ENCODE measurements around the gene PCCA. TPM values are rescaled to one million over a fixed set of nuclear protein-coding genes. Genes with fewer than 3 reads are reported as not detected.

The PCCA gene
- 1 to 10 TPM; 7.9 to 8.2 TPM for total RNA-seq

GRCh38 chr13:100088644-100089464, at the start of gene PCCA:
Gene PCCA (plus strand): TSS chr13:100089093. CDS start chr13:100089121, 28 bp downstream.
- Mint-ChIP-seq H3K36me3 (no peaks in the 10 kb centered on the region), H3K9me3 (no peaks in the 10 kb centered on the region), H3K4me3 (peak within 1 kb of the TSS; percentile 95), H3K27me3 (no peaks in the 10 kb centered on the region), H3K27ac (peak within 1 kb of the TSS; percentile 36), H3K4me1 (ENCODE audit: low read depth) (peaks cover 20% of the 10 kb centered on the region)
- intact Hi-C loops (cut with micrococcal nuclease) = loop anchor here (1.0 to 5.0 kb wide), 5 partner anchors 43 to 432 kb away; no protein-coding TSS in a partner anchor
- CTCF ChIA-PET = interaction anchor here (1.1 to 1.3 kb wide), 4 partner anchors 18 to 484 kb away, joined by 3 to 7 read pairs (median 3); no protein-coding TSS in a partner anchor
- DNase-seq = peak; percentile 90
- POLR2A ChIA-PET = no interaction called here

- H3K4me3 Mint-ChIP-seq = no peak overlapping the region
Observed at GRCh38 chr13:100039740-100040139, 49.2 kb upstream of the PCCA start.

GRCh38 chr13:100040196-100040595, 48.7 kb upstream of the PCCA start:
- no peaks in the 10 kb centered on the region for H3K9me3 Mint-ChIP-seq
- no peak for DNase-seq
- intact Hi-C loops (cut with micrococcal nuclease) = no loop called here
- no peaks in the 10 kb centered on the region for H3K4me1 Mint-ChIP-seq (ENCODE audit: low read depth)
- no peak overlapping the region for H3K4me3 Mint-ChIP-seq
- ChIA-PET CTCF (no interaction called here), POLR2A (no interaction called here)
- peaks cover 4% of the 10 kb centered on the region for H3K27me3 Mint-ChIP-seq
- H3K36me3 Mint-ChIP-seq = no peaks in the 10 kb centered on the region
- H3K27ac Mint-ChIP-seq = no peak overlapping the region

More at GRCh38 chr13:100039740-100040139, 49.2 kb upstream of the PCCA start:
- CTCF ChIA-PET = no interaction called here
- Mint-ChIP-seq H3K27me3 (peaks cover 4% of the 10 kb centered on the region), H3K27ac (no peak overlapping the region), H3K9me3 (no peaks in the 10 kb centered on the region), H3K36me3 (no peaks in the 10 kb centered on the region), H3K4me1 (ENCODE audit: low read depth) (no peaks in the 10 kb centered on the region)
- intact Hi-C loops (cut with micrococcal nuclease) = no loop called here
- DNase-seq = no peak
- POLR2A ChIA-PET = no interaction called here

- intact Hi-C loops (cut with micrococcal nuclease) = no loop called here
- no peaks in the 10 kb centered on the region for H3K4me1 Mint-ChIP-seq (ENCODE audit: low read depth)
- H3K9me3 Mint-ChIP-seq = no peaks in the 10 kb centered on the region
- ChIA-PET CTCF (no interaction called here), POLR2A (no interaction called here)
- no peaks in the 10 kb centered on the region for H3K36me3 Mint-ChIP-seq
- no peak overlapping the region for H3K27ac Mint-ChIP-seq
- no peak for DNase-seq
- no peak overlapping the region for H3K4me3 Mint-ChIP-seq
- no peaks in the 10 kb centered on the region for H3K27me3 Mint-ChIP-seq
Observed at GRCh38 chr13:100044936-100045335, 44.0 kb upstream of the PCCA start.

GRCh38 chr13:100045355-100045754, 43.5 kb upstream of the PCCA start:
- Mint-ChIP-seq H3K4me1 (ENCODE audit: low read depth) (no peaks in the 10 kb centered on the region), H3K36me3 (no peaks in the 10 kb centered on the region), H3K4me3 (no peak overlapping the region), H3K9me3 (no peaks in the 10 kb centered on the region), H3K27me3 (no peaks in the 10 kb centered on the region), H3K27ac (no peak overlapping the region)
- intact Hi-C loops (cut with micrococcal nuclease) = no loop called here
- ChIA-PET CTCF (no interaction called here), POLR2A (no interaction called here)
- DNase-seq = no peak

- H3K4me3 Mint-ChIP-seq = no peak overlapping the region
- no peaks in the 10 kb centered on the region for H3K27me3 Mint-ChIP-seq
- no peak for DNase-seq
- no peaks in the 10 kb centered on the region for H3K36me3 Mint-ChIP-seq
- POLR2A ChIA-PET = no interaction called here
- H3K4me1 Mint-ChIP-seq (ENCODE audit: low read depth) = no peaks in the 10 kb centered on the region
- H3K9me3 Mint-ChIP-seq = no peaks in the 10 kb centered on the region
- H3K27ac Mint-ChIP-seq = no peak overlapping the region
- intact Hi-C loops (cut with micrococcal nuclease) = no loop called here
- CTCF ChIA-PET = no interaction called here
Observed at GRCh38 chr13:100051070-100051469, 37.8 kb upstream of the PCCA start.

- Mint-ChIP-seq H3K27me3 (no peaks in the 10 kb centered on the region), H3K9me3 (peaks cover 11% of the 10 kb centered on the region), H3K4me1 (ENCODE audit: low read depth) (no peaks in the 10 kb centered on the region), H3K27ac (no peak overlapping the region), H3K4me3 (no peak overlapping the region), H3K36me3 (peaks cover 2% of the 10 kb centered on the region)
- CTCF ChIA-PET = no interaction called here
- POLR2A ChIA-PET = no interaction called here
- intact Hi-C loops (cut with micrococcal nuclease) = no loop called here
- no peak for DNase-seq
Observed at GRCh38 chr13:100059827-100060226, 29.1 kb upstream of the PCCA start.

GRCh38 chr13:100063333-100063732, 25.6 kb upstream of the PCCA start:
- DNase-seq = no peak
- ChIA-PET POLR2A (no interaction called here), CTCF (no interaction called here)
- Mint-ChIP-seq H3K9me3 (peaks cover 8% of the 10 kb centered on the region), H3K27ac (no peak overlapping the region), H3K27me3 (no peaks in the 10 kb centered on the region), H3K36me3 (peaks cover 1% of the 10 kb centered on the region), H3K4me1 (ENCODE audit: low read depth) (no peaks in the 10 kb centered on the region), H3K4me3 (no peak overlapping the region)
- intact Hi-C loops (cut with micrococcal nuclease) = no loop called here

GRCh38 chr13:100063906-100064305, 25.0 kb upstream of the PCCA start:
- ChIA-PET POLR2A (no interaction called here), CTCF (no interaction called here)
- Mint-ChIP-seq H3K27ac (no peak overlapping the region), H3K36me3 (no peaks in the 10 kb centered on the region), H3K9me3 (peaks cover 2% of the 10 kb centered on the region), H3K27me3 (no peaks in the 10 kb centered on the region), H3K4me1 (ENCODE audit: low read depth) (no peaks in the 10 kb centered on the region), H3K4me3 (no peak overlapping the region)
- no peak for DNase-seq
- intact Hi-C loops (cut with micrococcal nuclease) = no loop called here

- Mint-ChIP-seq H3K27ac (no peak overlapping the region), H3K36me3 (no peaks in the 10 kb centered on the region), H3K4me1 (ENCODE audit: low read depth) (no peaks in the 10 kb centered on the region), H3K27me3 (no peaks in the 10 kb centered on the region), H3K4me3 (no peak overlapping the region), H3K9me3 (no peaks in the 10 kb centered on the region)
- ChIA-PET POLR2A (no interaction called here), CTCF (interaction anchor here (0.8 kb wide), 1 partner anchor 447 kb away, joined by 7 read pairs; no protein-coding TSS in a partner anchor)
- DNase-seq = no peak
- intact Hi-C loops (cut with micrococcal nuclease) = no loop called here
Observed at GRCh38 chr13:100068133-100068931, 20.6 kb upstream of the PCCA start.

GRCh38 chr13:100069278-100069677, 19.6 kb upstream of the PCCA start:
- DNase-seq = no peak
- Mint-ChIP-seq H3K4me3 (no peak overlapping the region), H3K4me1 (ENCODE audit: low read depth) (no peaks in the 10 kb centered on the region), H3K36me3 (no peaks in the 10 kb centered on the region), H3K27me3 (no peaks in the 10 kb centered on the region), H3K9me3 (no peaks in the 10 kb centered on the region), H3K27ac (no peak overlapping the region)
- intact Hi-C loops (cut with micrococcal nuclease) = no loop called here
- ChIA-PET CTCF (interaction anchor here (1.1 kb wide), 1 partner anchor 446 kb away, joined by 5 read pairs; no protein-coding TSS in a partner anchor), POLR2A (no interaction called here)

- H3K4me3 Mint-ChIP-seq = no peak overlapping the region
Observed at GRCh38 chr13:100075700-100076587, 12.9 kb upstream of the PCCA start.

More at GRCh38 chr13:100075700-100076587, 12.9 kb upstream of the PCCA start:
- no peak overlapping the region for H3K27ac Mint-ChIP-seq
- no peaks in the 10 kb centered on the region for H3K36me3 Mint-ChIP-seq
- no peaks in the 10 kb centered on the region for H3K4me1 Mint-ChIP-seq (ENCODE audit: low read depth)
- H3K27me3 Mint-ChIP-seq = peaks cover 2% of the 10 kb centered on the region
- DNase-seq = no peak
- no peaks in the 10 kb centered on the region for H3K9me3 Mint-ChIP-seq
- intact Hi-C loops (cut with micrococcal nuclease) = no loop called here
- CTCF ChIA-PET = no interaction called here
- POLR2A ChIA-PET = no interaction called here

Measured in activated CD4-positive, alpha-beta memory T cell treated with anti-CD3 and anti-CD28 coated beads for 36 hours (primary cell).